Prostate gland (tissue), 2 donors: Measurements from ENCODE around the gene MYLK. TPM values are rescaled to one million over a fixed set of nuclear protein-coding genes. Genes with fewer than 3 reads are reported as not detected.

Experiments used
- DNase-seq: peaks from one replicate; pipeline ENCODE4 v3.0.0-alpha.2; 2019; ENCODE audit warnings: low spot score
- H3K27ac ChIP-seq, 2 donors: fragments of 200-600 bp; sonication (generic); 2 replicates each; pipeline ENCODE4 v1.5.1; 2017 to 2019
- H3K27me3 ChIP-seq: fragments of 200-600 bp; sonication (generic); replicated peaks from 2 replicates; pipeline ENCODE4 v1.5.1; 2019; ENCODE audit not compliant: insufficient read depth
- H3K36me3 ChIP-seq, 2 donors: fragments of 200-600 bp; sonication (generic); 1 replicate in 1 of 2; 2 replicates in 1 of 2; pipeline versions ENCODE4 v1.5.1 to v1.8.1; 2017 to 2019
- H3K4me1 ChIP-seq: fragments of 200-600 bp; sonication (generic); replicated peaks from 2 replicates; pipeline ENCODE4 v1.5.1; 2019
- H3K4me3 ChIP-seq, 2 donors: fragments of 200-600 bp; sonication (generic); 2 replicates each; pipeline ENCODE4 v1.5.1; 2017 to 2019
- H3K9me3 ChIP-seq: fragments of 200-600 bp; sonication (generic); 2 replicates; pipeline ENCODE4 v1.5.1; 2017
- CTCF ChIP-seq, 4 experiments: fragments of 200-600 bp in 2 of 4; fragments of 450-650 bp in 2 of 4; sonication (generic) in 2 of 4; IDR thresholded peaks; 1 replicate in 3 of 4; 2 replicates in 1 of 4; pipeline ENCODE4 v1.5.1; 2016 to 2019; ENCODE audit warnings: antibody characterized with exemption in 4 of 4, mild to moderate bottlenecking in 2 of 4, moderate library complexity in 2 of 4
- POLR2A ChIP-seq: fragments of 450-650 bp; IDR thresholded peaks from one replicate; pipeline ENCODE4 v1.6.1; 2016; ENCODE audit warnings: antibody characterized with exemption, mild to moderate bottlenecking
- POLR2AphosphoS5 ChIP-seq: sonication (generic); formaldehyde crosslinking; IDR thresholded peaks from one replicate; pipeline ENCODE4 v1.6.1; 2017; ENCODE audit warnings: antibody characterized with exemption
- WGBS: methylation state at CpG from one replicate; pipeline ENCODE4 v1.1.5; 2018; 5-methylcytosine and 5-hydroxymethylcytosine counted together
- intact Hi-C: fragments of 100-400 bp; cut with DNase I; formaldehyde crosslinking; loops from one replicate; pipeline ENCODE4 v1.14.2; 2022
- total RNA-seq, 2 donors: library from RNA; depleted of rRNA; stranded (reverse); fragments of >200 nt; gene quantifications; one replicate each; pipeline ENCODE4 v1.1.0, GENCODE V29; 2016

Gene MYLK
- total RNA-seq, 2 donors from 2014 or later = 345 to 600 TPM

- H3K27me3 ChIP-seq = no peaks in the 10 kb centered on the region
- peaks cover 17% of the 10 kb centered on the region for H3K4me1 ChIP-seq
- H3K4me3 ChIP-seq = no peak overlapping the region
- DNase-seq = no peak
- TF ChIP-seq CTCF (IDR thresholded peaks at IDR 0.05) = no peak
- no peak for TF ChIP-seq POLR2AphosphoS5
- TF ChIP-seq POLR2A = no peak
- 71% methylated on average over 15 of the region's 15 CpGs for WGBS
- peaks cover 0 to 2% of the 10 kb centered on the region in 2 donors for H3K36me3 ChIP-seq
- H3K9me3 ChIP-seq = no peaks in the 10 kb centered on the region
- intact Hi-C loops = no loop called here
- H3K27ac ChIP-seq = peak overlapping the region; percentile 67 to 75
These were observed 249.7 kb downstream of the MYLK start for GRCh38 chr3:123634149-123635051.

- Histone ChIP-seq H3K9me3 (no peaks in the 10 kb centered on the region), H3K36me3 (peaks cover 0 to 2% of the 10 kb centered on the region in 2 donors), H3K27ac (peak overlapping the region; percentile 67 to 75), H3K4me1 (peaks cover 20% of the 10 kb centered on the region), H3K27me3 (no peaks in the 10 kb centered on the region), H3K4me3 (no peak overlapping the region)
- 98% methylated on average over 2 of the region's 2 CpGs for WGBS
- intact Hi-C loops = no loop called here
- no peak for DNase-seq
- TF ChIP-seq POLR2A (no peak), POLR2AphosphoS5 (peak; percentile 34), CTCF (IDR thresholded peaks at IDR 0.05) (no peak)
These were observed 250.6 kb downstream of the MYLK start for GRCh38 chr3:123633530-123633929.

- no peak overlapping the region for H3K4me3 ChIP-seq
- no peaks in the 10 kb centered on the region for H3K9me3 ChIP-seq
- H3K4me1 ChIP-seq = peaks cover 27% of the 10 kb centered on the region
- 34% methylated on average over 6 of the region's 6 CpGs for WGBS
- TF ChIP-seq CTCF (IDR thresholded peaks at IDR 0.05) (no peak), POLR2A (no peak), POLR2AphosphoS5 (peak; percentile 71)
- intact Hi-C loops = no loop called here
- no peaks in the 10 kb centered on the region for H3K27me3 ChIP-seq
- H3K27ac ChIP-seq = peak overlapping the region; percentile 67 to 75
- no peaks in the 10 kb centered on the region for H3K36me3 ChIP-seq
- peak; percentile 77 for DNase-seq
These were observed 251.9 kb downstream of the MYLK start for GRCh38 chr3:123632161-123632655.

- no peak for DNase-seq
- Histone ChIP-seq H3K4me3 (no peak overlapping the region), H3K27me3 (no peaks in the 10 kb centered on the region), H3K9me3 (no peaks in the 10 kb centered on the region), H3K4me1 (peaks cover 27% of the 10 kb centered on the region), H3K27ac (peak overlapping the region in 1 of 2 donors; percentile 85), H3K36me3 (no peaks in the 10 kb centered on the region)
- intact Hi-C loops = no loop called here
- TF ChIP-seq POLR2A (no peak), CTCF (IDR thresholded peaks at IDR 0.05) (no peak), POLR2AphosphoS5 (no peak)
- WGBS = 89% methylated on average over 4 of the region's 4 CpGs
These were observed 254.4 kb downstream of the MYLK start for GRCh38 chr3:123629747-123630047.
